Dermis microvascular lymphatic vessel endothelial cell (primary cell): ENCODE measurements around the gene PPP6C. TPM values are rescaled to one million over a fixed set of nuclear protein-coding genes. Genes with fewer than 3 reads are reported as not detected.
"Not testable (repeated sequence)": the region's sequence is repeated elsewhere in the genome, so short reads cannot be mapped to it uniquely, and the experiment has no call there.

Source experiments
- DNase-seq, 2 donors: peaks; one replicate each; pipeline versions ENCODE4 v3.0.0 to v3.0.0-alpha.2; 2010; ENCODE audit warnings: low read depth in 2 of 2
- total RNA-seq: library from RNA; depleted of rRNA; stranded (reverse); fragments of >200 nt; gene quantifications from 2 replicates; pipeline ENCODE4 v1.2.1, GENCODE V29; 2014

The PPP6C gene
- total RNA-seq, 1 donor from 2014 or later: 15.4 TPM

DNA sequence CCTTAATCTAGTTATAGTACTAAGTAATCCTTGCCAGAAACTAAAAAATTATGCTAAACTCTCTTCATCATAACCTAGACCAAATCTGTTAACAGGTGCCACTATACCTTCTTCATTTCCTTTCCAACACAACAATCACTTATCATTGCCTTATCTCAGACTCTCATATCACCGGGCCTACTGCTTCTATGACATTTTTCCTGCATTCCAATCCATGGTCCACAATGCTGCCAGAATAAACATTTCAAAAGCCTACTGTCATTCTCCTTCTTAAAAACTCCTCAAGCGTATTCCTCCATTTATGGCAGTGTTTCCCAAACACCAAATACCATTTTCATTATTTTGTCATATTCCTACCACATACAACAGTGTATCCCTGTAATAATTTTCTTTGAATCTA lies 6.5 kb downstream of the PPP6C start:
- peak in 1 of 2 donors; percentile 70 for DNase-seq

DNA sequence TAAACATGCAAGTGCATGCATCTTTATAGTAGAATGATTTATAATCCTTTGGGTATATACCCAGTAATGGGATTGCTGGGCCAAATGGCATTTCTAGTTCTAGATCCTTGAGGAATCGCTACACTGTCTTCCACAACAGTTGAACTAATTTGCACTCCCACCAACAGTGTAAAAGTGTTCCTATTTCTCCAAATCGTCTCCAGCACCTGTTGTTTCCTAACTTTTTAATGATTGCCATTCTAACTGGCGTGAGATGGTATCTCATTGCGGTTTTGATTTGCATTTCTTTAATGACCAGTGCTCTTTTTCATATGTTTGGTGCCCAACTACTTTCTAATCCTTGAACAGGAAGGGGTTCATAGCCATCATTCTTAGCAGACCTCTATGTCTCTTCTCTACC lies 7.8 kb downstream of the PPP6C start:
- not testable (repeated sequence) for DNase-seq

DNA sequence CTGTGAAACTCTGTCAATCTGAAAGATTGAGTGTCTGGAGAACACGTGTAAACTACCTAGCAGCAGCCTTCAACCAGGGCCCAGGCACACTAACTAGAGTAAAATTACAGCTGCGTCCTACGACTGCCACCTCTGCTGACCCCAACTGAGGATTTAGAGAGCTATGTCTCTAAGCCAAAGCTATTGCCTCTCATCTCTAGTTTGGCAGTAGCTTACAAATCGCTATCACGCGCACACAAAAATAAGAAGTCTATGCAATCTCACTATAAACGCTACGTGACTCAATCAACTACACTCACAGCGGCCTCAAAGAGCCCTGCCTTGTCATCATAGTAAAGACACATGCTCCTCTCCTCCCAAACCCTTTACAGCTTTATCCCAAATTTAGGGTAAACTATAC lies 8.7 kb downstream of the PPP6C start:
- DNase-seq: no peak

DNA sequence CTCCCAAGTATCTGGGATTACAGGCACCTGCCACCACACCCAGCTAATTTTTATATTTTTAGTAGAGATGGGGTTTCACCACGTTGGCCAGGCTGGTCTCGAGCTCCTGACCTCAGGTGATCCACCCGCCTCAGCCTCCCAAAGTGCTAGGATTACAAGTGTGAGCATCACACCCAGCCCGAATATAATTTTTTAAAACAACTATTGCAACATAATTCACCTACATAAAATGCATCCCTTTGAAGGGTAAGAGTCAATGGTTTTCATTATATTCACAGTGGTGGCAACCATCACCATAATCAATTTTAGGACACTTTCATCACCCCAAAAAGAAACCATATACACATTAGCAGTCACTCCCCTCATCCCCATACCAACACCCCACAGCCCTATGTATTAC lies 9.8 kb downstream of the PPP6C start:
- not testable (repeated sequence) for DNase-seq

DNA sequence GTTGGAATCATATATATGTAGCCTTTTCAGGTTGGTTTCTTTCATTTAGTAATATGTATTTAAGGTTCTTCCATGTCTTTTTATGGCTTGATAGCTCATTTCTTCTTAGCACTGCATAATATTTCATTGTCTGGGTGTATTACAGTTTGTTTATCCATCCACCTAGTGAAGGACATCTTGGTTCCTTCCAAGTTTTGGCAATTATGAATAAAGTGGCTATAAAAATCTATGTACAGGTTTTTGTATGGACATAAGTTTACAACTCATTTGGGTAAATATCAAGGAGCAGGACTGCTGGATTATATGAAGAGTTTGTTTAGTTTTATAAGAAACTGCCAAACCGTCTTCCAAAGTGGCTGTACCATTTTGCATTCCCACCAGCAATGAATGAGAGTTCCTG lies 11.7 kb downstream of the PPP6C start:
- DNase-seq: no peak

DNA sequence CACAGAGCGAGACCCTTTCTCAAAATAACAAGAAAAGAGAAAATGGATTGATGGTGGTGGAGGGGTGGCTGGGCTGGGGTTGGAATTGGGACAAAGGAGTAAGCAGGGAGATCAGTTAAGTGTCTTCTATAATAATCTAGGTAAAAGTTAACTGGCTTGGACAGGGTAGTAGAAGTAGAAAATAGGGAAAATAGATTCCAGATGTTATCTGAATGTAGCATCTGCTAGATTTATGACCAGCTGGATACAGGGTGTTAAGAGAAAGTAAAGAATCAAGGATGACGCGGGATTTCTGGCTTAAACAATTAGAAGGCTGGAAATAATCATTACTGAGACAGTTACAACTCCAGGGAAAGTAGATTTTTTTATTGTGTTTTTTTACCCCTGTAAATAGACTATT lies 13.0 kb downstream of the PPP6C start:
- DNase-seq: no peak

DNA sequence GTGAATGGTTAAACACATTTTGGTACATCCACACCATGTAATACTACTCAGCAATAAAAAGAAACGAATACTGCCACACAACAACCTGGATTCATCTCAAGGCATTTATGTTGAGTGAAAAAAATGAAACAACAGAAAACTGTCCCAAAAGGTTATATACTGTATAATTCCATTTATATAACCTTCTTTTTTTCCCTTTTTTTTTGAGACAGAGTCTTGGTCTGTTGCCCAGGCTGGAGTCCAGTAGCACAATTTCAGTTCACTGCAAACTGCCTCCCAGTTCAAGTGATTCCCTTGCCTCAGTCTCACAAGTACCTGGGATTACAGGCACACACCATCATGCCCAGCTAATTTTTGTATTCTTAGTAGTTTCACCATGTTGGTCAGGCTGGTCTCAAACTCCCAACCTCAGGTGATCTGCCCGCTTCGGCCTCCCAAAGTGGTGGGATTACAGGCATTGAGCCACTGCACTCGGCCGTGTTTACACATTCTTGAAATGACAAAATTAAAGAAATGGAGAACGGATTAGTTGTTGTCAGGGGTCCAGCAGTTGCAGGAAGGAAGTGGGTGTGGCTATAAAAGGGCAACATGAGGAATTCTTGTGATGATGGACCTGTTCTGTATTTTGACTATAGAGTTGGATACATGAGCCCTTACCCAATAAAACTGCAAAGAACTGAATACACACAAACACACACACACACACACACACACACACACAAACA lies 17.4 kb downstream of the PPP6C start:
- DNase-seq: peak; percentile 25 to 58

DNA sequence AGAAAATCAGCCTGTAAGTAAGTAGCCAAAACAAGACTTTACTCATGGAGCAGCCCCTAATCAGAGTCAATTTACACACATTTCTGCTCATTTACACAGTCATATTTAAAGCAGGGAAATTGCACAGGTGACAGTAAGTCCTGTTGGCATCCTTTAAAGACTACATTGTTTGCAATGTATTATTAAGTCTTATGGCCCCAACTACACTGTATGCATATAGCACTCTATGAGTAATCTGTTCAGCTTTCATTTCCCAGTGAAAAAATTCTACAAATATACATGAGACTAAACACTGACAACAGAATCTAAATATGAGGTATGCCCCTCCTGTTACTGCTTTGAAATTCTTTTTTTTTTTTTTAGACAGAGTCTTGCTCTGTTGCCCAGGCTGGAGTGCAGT lies 19.7 kb downstream of the PPP6C start:
- DNase-seq: no peak

DNA sequence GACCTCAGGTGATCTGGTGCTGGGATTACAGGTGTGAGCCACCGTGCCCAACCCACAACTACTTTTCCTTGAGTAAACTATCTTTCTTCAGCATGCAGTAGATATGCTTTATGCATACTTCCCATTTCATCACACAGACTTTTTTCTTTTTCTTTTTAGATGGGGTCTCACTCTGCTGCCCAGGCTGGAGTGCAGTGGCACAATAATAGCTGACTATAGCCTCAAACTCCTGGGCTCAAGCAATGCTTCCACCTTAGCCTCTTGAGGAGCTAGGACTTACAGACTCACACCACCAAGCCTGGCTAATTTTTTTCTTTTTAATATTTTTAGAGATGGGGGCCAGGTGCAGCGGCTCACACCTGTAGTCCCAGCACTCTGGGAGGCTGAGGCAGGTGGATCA lies 22.8 kb downstream of the PPP6C start:
- no peak for DNase-seq

DNA sequence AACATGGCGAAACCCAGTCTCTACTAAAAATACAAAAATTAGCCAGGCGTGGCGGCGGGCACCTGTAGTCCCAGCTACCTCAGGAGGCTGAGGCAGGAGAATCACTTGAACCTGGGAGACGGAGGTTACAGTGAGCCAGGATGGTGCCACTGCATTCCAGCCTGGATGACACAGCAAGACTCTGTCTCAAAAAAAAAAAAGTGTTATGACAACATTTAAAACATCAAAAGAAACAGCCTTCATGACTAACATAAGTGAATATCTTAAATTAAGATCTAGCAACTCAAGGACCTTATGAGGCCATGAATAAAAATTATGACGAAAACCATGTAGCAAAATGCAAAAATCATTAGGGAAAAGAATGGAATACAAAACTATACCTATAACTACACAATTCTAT lies 26.7 kb downstream of the PPP6C start:
- not testable (repeated sequence) for DNase-seq

DNA sequence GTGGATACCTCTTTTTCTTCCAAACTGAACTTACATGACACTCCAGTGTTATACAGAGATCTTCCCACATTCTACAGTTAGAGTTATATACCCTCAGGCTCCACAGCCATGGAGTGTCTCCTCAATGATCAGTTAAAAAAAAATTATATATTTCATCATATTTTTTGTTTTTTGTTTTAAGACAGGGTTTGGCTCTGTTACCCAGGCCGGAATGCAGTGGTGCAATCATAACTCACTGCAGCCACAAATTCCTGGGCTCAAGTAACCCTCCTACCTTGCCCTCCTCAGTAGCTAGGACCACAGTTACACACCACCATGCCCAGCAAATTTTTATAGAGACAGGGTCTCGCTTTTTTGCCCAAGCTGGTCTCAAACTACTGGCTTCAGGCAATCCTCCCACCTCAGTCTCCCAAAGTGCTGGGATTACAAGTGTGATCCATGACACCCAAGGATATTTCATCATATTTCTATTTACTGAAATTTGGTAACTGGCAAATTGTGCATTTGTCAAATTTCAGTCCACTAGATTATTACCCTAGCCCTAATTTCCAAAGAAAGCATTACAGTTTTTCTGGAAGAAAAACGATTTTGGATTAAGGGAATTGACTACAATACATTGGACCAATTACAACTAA lies 28.2 kb downstream of the PPP6C start:
- no peak for DNase-seq

DNA sequence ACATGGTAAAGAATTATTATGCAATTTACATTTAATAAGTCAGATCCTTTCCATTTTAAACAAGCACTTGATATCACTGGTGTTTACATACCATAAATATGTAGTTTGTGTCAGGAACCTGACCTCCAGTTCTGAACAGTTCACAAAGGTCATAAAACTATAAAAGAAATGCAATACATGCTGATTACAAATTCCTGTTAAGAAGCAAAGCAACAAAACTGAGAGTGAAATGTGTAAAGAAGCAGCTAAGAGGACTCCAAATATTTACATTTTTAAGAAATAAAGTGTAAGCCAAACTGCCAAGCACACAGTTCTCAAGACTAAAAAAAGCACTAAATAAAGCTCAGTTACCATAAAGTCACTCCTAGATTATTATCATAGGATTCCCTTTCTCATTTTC lies 28.9 kb downstream of the PPP6C start:
- DNase-seq: no peak

DNA sequence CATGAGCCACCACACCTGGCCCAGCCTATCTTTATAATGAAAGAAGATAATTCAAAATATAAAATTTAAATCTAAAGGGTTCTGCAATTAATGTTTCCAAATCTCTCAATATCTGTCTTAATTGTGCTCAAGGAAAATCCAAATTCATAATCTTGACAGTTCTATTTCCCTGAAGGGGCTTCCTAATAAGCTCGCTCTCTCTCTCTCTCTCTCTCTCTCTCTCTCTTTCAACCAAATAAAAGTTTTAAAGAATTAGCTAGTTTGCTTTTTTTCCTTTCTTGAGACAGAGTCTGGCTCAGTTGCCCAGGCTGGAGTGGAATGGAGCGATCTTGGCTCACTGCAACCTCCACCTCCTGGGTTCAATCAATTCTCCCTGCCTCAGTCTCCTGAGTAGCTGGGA lies 33.1 kb downstream of the PPP6C start:
- DNase-seq: no peak

DNA sequence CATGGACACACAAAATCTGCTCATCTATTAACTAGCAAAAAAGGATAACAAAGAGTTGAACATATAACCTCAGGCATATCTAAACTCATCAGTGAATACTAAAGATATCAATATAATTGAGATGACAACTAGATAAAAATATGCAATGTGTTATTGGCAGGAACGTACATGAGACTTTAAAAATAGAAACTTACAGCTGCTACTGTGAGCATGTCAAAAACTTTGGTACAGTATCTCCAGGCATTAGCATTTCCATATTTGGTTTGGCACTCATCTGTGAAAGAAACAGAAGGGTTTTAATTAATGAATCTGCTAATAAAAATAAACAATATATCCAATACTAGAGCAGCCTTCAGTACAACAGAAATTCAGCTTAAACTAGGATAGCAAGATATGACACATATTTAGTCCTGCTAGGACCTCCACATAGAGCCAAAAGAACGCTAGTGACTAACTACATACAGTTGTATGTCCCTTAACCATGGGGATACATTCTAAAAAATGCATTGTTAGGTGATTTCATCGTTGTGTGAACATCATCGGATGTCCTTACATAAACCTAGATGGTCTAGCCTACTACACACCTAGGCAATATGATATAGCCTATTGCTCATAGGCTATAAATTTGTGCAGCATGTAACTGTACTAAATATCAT lies 35.8 kb downstream of the PPP6C start:
- no peak for DNase-seq

DNA sequence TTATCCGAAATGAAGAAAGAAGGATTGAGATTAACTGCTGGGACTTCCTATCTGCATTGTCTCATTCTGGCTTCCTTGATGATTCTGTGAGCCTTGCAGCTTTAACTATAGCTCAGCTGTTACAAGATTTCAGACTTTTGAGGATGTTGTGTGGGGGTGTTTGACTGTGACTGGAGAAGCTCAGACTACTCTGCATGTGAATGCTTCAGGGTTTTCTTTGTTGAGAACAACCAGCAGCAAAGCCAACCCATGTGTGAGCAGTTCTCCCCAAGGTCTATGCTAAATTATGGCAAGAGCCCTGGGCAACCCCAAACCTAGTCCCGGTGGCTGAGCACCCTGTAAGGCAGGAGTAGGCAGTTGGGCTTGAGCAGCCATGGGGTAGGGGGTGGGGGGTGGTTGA lies 37.9 kb downstream of the PPP6C start:
- no peak for DNase-seq

DNA sequence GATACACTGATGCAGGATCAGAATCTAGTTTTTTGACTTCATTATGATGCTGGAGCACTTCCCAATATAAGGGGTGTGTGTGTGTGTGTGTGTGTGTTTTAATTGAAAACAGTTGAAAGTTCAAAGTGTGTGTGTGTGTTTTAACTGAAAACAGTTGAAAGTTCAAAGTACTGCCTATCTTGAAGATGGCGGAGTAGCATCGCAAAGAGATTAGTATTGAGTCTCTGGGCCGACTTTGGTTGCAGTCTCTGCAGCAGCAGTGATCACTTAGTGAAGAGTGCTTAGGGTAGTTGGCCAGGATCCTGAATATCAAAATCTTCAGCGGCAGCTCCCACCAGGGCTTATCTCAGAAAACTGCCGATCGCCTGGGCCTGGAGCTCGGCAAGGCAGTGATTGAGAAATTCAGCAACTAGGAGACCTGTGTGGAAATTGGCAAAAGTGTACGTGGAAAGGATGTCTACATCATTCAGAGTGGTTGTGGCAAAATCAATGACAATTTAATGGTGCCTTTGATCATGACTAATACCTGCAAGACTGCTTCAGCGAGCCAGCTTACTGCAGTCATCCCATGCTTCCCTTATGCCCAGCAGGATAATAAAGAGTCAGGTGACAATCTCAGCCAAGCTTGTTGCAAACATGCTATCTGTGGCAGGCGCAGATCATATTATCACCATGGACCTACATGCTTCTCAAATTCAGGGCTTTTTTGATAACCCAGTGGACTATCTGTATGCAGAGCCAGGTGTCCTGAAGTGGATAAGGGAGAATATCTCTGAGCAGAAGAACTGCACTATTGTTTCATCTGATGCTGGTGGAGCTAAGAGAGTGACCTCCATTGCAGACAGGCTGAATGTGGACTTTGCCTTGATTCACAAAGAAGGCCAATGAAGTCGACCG lies 39.0 kb downstream of the PPP6C start:
- no peak for DNase-seq

DNA sequence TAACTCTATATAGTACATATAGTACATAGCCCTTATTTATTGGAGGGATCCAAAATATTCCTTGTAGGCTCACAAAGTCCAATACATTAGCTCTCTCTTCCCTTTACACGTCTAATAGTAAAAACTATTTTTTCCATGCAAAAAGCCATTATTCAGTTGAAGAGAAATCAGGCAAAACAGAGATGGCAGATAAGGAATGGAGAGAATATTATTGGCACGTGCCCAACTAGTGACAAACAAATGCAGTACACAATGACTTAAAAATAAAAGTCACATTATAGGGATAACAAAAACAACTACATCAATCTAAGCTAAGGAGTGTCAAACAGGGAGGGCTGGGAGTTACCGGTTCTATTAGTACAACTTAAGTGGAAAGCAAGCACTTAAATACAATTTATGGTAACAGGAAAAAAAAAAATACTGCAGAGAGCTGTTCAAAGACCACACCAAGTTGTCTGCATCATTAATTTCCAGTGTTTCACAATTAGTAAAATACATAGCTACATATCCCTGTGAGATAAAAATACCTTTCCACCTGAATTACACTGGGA lies 42.1 kb downstream of the PPP6C start:
- DNase-seq: no peak

DNA sequence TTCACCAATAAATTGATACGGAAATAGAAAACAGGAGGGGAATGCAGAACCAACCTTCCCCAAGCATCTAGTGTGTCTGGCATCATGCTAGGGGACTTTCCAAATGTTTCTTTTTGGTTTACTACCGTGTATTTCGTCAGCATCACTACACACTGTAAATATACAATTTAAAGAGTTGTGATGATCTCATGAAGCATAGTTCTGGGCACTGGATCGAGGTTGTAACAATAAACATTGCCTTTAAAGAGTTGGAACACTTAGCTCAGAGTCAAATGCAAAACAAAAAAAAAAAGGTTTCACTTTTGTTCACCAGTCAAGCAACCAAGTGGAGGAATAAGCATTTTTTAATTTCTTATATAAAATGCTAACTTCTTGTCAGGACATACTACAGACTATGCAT lies 43.4 kb downstream of the PPP6C start:
- no peak for DNase-seq

DNA sequence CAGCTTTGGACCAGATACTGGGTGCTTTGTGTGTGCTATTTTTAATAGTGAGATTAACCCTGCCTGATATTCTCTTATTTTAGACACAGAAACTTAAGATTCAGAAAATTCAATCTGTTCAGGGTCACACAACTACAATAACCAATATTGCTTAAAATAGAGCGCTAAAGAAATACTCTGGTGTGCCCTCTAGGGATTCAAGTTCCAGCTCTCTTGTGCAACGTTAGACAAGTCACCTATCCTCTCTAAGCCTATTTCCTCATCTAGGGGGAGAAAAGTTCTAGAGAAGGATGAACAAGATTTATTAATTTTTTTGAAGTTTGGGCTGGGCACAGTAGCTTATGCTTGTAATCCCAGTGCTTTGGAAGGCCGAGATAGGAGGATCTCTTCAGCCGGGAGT lies 44.2 kb downstream of the PPP6C start:
- DNase-seq: no peak

DNA sequence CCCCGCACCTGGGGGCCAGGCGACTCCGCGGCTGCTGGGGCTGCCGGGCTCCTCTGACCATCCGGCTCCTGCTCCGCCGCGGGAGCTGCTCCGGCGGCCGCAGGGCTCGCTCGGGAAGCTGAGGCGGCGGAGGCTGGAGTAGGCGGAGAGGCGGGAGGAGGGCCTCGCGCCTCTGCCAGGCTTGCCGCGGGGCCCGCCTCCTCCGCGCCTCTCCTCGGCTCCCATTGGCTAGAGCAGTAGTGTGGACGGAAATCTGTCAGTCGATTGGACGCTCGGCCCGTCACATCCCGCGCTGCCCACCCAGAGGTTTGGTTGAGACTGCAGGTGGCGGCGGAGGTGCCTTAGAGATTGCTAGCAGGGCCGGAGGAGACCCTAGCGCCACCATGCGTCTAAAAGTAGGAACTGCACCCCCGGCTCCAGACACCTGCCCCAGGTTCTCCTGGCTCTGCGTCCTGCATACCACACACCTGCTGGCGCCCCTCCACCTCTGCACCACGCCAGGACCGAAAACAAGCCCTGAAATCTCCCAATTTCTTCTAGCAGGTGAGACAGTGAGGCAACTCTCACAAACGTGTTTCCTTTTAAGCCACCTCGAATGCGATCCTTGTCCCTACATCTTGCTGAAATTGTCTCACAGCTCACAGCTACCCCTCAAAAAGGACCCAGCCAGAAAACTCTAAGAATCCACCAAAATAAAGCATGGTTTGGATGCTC lies 46.1 kb downstream of the PPP6C start, which contains the start of gene SCAI:
SCAI (minus strand) TSS at position 152 of the 714 bp plus-strand sequence; CDS start at position 61, 91 bp downstream.
- peak; percentile 94 to 99 for DNase-seq
